ENCODE results near the gene DHCR7. TPM values are rescaled to one million over a fixed set of nuclear protein-coding genes. Genes with fewer than 3 reads are reported as not detected.

The DHCR7 gene
- total RNA-seq, 2 experiments from 2014 or later: 72.8 to 73.7 TPM

DNA sequence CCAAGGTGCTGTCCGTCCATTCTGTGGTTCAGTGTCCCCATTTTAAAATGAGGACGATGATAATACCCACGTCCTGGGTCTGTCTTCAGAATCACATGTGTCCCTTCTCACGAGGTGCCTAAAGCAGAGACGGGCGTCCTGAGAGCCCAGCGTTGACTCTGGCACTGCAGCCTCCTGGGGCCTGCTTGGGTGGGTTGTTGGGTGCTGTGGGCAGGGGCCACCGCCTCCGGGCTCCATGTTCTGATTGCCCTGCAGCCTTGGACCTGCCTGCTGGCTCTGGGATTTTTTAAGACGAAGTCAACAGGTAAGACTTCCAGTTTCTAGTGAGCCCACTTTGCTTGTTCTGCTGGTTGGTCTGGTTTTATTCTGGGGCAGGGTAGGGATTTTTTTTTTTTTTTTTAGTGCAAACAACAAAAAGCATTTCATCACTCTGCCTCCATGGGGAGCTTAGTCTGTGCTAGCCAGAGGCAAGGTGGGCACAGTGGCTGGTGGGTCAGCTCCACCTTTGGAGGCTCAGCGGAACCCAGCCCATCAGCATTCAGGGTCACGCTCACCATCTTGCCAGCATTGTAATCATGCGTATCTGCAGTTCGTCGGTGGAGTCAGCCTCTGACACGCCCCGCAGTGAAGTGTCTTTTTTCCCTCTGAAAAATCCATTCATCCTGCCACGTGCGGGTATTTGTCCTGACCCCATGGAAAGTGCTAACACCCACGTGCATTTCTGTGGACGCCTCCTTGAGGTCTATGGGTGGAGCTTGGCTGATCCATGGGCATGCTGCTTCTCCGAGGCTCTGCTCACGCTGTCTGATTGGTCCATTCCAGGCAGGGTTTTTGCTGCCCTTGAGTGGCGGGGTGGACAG lies 33.1 kb upstream of the DHCR7 start:
- CTCF ChIA-PET: no interaction called here

DNA sequence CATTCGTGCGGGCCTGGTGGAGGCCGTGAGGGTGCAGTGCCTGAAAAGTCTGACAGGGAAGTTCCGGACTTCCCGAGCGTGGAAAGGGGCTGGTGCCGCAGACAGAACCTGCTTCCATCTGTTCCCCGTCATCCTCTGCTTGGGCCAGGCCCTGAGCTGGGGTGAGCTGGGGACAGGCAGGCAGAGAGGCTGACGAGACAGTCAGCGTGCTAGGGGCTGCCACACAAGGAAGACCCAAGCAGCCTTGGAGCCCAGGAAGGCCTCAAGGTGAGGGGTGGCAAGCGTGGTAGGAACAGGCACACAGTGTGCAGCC lies 30.3 kb upstream of the DHCR7 start:
- CTCF ChIA-PET: no interaction called here

More for the DNA sequence above, 33.1 kb upstream of the DHCR7 start:
- POLR2A ChIA-PET: no interaction called here

DNA sequence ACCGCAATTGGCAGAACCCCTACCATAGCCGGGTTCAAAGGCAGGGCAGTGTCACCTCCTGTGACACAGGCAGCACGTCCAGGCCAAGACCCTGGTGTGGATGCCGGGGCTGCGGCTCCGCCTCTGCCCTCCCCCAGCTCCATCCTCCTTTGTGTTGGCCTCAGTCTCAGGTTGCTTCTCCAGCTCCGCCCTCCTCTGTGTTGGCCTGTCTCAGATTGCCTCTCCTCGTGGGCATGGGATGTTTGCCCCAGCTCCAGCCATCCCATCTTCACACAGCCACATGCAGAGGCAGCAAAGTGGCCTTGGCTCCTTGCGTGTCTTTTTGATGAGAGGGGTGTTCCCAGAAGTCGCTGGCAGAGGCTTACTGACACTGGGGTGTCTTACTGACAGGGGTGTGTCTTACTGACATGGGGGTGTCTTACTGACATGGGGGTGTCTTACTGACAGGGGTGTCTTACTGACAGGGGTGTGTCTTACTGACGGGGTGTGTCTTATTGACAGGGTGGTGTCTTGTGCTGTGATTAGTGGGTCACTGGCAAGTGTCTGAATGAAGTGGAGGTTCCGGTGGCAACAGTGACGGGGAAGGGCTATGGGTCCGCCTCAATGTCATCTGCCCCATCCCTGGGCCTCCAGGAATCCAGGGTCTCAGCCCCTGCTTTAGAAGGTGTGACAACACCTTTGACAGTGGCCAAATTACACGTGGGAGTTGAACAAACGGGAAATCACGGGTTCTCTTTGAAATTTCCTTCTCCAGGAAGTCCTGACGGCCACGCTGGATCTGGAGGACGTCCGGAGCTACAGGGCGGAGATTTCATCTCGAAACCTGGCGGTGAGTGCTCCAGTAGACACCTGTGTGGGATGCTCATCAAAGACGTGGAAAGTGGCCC lies 29.7 kb upstream of the DHCR7 start:
- POLR2A ChIA-PET: no interaction called here
- CTCF ChIA-PET: no interaction called here

More for the DNA sequence above, 30.3 kb upstream of the DHCR7 start:
- POLR2A ChIA-PET: no interaction called here

DNA sequence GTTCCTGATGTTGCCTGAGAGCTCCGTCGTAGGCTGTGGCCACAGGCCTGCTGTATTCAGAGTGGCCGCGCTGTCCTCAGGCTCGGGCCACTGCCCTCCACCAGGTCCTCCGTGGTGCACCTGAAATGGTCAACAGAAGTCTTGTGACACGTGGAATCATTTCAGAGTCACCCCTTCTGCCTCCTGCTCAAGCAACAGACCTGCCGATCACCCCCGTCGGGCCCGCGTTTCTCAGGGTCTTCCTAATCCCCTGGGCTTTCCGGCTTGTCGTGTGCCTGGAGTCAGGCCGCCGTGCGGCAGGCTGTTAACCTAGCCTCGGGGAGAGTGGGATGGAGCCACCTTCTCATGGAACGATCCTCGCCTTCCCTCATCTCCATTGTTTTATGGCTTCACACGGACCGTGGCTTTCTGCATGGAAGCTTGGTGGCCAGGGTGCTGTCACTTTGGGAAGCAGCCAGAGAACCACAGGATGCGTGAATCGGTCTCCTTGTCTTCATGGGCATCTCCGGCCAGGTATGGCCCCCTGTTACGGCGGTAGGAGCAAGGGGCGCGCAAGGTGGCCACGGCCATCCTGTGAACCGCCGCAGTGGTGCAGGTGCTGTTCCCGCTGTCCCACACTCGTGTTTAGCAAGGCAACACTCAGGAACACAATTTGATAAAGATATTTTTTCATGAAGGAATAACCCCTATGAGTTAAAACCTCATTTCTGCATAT lies 28.9 kb upstream of the DHCR7 start:
- ChIA-PET CTCF (no interaction called here), POLR2A (no interaction called here)

DNA sequence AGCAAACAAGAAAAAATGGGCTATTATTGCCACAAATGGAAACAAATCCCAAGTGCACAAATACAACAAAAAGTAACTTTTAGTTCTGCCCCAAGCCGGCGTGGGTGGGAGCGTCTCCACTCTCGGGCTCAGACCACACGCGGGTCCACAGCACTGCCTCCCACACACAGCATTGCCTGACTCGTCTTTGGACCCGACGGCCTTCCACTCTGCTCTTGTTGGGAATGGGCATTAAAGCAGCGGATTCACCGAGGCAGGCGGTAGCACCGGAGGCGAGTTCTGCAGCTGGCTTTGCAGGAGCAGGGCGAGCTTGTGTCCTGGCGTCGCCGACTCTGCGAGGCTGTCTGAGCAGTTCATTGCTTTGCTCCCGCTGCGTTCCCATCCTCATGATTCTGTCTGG lies 27.8 kb upstream of the DHCR7 start:
- ChIA-PET POLR2A (no interaction called here), CTCF (no interaction called here)

DNA sequence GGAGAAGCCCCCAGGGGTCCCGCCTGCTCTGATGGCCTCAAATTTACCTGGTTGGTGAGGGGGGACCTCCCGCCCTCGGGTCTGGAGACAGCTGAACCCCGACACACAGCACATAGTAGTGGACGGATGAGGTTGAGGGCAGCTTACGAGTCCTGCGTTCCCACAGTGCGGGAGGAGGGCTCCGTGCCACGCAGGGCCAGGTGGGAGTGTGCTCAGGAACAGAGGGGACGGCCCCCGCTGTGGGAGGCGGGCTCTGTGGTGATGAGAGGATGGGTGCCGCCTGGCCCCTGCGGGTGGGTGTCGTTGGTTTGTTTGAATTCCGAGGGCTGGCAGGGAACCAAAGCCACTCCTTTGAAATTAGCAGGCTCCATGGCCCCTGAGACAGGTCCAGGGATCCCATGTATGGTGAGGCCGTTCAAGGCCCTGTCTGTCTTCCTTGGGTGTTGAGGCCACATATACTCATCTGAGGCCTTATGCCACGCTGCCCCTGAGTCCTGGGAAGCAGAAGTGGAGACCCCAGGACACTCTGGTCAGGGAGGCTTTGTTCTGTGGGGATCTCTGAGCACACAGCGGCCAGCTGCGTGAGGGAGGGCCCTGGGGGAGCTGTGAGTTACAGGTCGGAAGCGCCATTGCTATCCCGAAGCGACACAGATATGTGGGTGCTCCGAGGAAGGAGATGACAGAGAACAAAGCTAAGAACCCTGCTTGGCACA lies 26.7 kb upstream of the DHCR7 start:
- POLR2A ChIA-PET: no interaction called here

DNA sequence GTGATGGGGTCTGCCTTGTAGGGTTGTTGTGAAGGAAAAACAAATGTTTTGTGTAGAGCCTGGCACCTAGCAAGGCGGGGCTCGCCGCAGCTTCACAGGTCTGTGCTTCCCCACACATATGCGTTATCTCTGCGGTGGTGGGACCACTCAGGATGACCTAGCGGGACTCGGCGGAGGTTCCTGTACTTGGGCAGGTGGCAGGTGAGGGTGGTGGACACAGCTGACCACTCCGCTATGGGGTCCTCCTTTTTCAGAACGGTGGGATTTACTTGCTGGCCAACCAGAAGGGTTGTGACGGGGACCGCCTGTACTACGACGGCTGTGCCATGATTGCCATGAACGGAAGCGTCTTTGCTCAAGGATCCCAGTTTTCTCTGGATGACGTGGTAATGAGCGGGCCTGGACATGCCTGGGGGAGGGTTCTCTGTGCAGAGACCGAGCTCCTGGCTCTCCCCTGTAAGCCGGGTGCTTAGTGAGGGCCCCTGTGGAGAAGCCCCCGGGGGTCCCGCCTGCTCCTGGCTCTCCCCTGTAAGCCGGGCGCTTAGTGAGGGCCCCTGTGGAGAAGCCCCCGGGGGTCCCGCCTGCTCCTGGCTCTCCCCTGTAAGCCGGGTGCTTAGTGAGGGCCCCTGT lies 26.1 kb upstream of the DHCR7 start:
- ChIA-PET POLR2A (no interaction called here), CTCF (no interaction called here)

More for the DNA sequence above, 26.7 kb upstream of the DHCR7 start:
- CTCF ChIA-PET: no interaction called here

DNA sequence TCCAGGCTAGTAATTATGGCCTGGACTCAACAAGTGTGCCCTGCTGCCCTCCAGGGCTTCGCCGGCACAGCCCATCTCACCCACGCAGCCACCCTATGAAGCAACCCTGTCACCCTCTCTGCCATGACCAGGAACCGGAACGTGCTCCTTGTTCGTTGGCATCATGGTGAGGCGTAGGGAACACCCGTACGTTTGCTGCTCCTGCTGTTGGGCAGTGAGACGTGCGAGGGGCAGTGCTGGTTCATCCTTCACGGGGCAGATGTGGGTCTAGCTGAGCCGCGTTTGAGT lies 25.5 kb upstream of the DHCR7 start:
- ChIA-PET CTCF (no interaction called here), POLR2A (no interaction called here)

DNA sequence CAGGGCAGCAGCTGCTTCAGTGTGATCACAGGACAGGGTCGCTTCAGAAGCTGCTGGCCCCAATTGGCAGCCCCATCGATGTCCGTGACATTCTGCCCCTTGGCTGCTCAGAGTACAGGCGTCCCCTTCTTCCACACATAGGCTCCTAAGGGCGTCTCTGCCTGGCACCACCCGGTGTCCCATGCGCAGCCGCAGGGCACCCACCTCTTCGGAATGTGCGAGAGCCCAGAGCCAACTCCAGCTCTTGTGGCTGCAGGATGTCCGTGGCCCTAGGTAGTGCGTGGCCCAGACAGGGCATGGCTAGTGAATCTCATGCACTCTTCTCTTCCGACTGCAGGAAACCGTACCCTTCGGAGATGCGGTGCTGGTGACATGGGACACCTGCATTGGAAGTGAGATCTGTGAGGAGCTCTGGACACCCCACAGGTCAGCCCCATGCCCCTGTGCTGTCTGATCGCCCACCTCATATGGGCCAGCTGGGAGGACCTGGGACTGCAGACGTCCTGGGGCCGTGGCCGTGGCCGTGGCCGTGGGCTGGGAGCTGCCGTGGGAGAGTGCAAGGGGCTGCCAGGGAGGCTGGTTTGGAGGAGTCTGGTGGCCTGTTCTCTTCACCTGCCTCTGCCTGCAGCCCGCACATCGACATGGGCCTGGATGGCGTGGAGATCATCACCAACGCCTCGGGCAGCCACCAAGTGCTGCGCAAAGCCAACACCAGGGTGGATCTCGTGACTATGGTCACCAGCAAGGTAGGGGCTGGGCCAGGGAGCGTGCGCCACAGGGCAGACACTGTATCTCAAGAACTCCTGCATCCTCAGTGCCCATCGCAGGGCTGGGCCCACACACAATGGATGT lies 25.0 kb upstream of the DHCR7 start:
- CTCF ChIA-PET: no interaction called here
- POLR2A ChIA-PET: no interaction called here

DNA sequence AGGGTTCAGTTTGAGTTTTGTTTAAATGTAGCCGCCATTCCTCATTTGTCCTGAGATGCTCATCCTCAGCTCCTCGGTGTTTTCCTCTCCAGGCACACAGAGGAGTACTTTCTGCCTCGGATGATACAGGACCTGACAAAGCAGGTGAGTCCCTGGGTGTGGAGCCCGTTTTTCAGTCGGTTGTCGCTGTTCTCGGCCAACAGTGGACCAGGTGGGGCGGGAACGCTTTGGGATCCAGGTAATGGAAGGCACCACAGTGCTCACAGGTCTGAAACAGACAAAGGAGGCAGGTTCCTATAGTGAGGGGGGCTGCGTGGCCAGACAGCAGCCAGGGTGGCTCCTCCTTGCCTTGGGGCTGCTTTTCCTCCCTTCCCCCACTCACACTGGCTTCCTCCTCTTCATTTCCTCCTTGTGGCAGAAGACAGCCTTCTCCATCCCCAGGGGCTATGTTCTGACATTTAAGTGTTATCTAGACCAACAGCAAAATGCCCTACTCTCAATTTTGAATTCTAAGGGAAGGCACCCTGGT lies 24.2 kb upstream of the DHCR7 start:
- CTCF ChIA-PET: no interaction called here

DNA sequence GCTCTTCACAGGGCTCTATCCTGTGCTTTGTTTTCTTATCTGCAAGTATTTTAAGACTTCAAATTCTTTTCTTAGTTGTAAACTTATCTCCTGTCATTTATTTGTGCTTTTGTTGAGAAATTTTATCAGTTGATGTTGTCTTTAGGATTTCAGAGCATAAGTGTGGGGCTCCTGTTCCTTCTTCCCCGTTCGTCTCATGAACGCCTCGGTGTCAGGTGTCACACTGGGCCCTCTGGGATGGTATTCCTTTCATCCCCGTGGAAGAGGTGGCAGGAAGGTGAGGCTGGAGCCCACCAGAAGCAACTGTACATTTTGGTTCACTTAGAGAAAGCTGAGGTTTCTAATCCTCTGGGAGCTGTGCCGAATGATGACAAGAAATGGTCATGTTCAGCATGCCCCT lies 22.8 kb upstream of the DHCR7 start:
- CTCF ChIA-PET: no interaction called here
- POLR2A ChIA-PET: no interaction called here

More for the DNA sequence above, 24.2 kb upstream of the DHCR7 start:
- POLR2A ChIA-PET: interaction anchor here (0.8 kb wide), 1 partner anchor 1113 kb away, joined by 3 read pairs; no protein-coding TSS in a partner anchor

DNA sequence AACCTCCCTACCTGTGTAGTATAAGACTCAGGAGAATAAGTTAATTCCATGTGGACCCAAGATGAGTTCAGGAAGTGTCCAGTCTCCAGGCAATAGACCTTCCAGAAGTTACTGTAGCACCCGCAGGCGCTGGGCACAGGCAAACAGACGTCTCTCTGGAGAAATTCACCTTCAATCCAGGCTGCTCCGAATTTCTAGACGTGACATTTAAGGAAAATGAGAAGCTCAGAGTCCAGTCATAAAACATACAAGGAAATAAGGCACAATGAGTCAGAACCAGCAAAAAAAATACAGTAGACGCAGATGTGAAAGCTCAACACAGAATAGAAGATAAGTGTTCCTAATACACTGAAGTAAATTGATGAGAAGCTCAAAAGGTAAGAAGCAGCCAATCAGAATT lies 19.0 kb upstream of the DHCR7 start:
- ChIA-PET POLR2A (no interaction called here), CTCF (no interaction called here)

DNA sequence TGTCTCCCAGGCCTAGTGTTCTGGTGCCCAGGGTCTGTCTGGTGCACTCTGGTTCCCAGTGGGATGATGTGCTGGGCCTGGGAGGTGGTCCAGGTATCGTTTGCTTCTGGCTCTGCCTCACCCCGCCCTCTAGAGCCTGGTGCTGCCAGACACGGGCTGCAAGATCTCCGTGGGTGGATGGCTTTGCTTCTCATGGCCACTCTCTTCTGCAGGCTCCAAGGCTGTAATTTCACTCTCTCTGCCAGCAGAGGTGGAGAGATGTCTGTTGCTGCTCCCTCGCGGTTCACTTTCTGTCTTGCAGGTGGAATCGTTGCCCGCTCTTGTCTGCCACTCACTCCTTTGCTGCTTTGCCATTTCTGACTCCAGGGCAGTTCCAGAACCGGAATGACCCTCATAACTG lies 18.2 kb upstream of the DHCR7 start:
- POLR2A ChIA-PET: no interaction called here
- CTCF ChIA-PET: no interaction called here

DNA sequence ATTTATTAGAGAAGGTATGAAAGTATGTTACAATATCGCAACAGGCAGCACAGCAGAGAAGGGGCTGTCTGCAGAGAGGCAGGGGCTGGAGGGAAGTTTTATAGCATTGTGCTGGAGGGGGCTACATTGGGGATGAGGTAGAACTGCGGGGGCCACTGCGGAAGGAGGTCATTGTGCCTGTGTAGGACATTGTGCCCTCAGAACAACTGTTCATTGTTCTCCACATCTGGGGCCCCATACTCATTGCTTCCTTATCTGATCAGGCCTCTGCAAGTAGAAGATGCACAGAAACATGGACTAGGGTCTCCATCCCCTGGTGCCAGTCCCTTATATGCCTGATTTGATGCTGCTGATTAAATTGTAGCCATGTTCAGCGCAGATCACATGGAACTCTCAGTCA lies 16.9 kb upstream of the DHCR7 start:
- ChIA-PET CTCF (no interaction called here), POLR2A (no interaction called here)

DNA sequence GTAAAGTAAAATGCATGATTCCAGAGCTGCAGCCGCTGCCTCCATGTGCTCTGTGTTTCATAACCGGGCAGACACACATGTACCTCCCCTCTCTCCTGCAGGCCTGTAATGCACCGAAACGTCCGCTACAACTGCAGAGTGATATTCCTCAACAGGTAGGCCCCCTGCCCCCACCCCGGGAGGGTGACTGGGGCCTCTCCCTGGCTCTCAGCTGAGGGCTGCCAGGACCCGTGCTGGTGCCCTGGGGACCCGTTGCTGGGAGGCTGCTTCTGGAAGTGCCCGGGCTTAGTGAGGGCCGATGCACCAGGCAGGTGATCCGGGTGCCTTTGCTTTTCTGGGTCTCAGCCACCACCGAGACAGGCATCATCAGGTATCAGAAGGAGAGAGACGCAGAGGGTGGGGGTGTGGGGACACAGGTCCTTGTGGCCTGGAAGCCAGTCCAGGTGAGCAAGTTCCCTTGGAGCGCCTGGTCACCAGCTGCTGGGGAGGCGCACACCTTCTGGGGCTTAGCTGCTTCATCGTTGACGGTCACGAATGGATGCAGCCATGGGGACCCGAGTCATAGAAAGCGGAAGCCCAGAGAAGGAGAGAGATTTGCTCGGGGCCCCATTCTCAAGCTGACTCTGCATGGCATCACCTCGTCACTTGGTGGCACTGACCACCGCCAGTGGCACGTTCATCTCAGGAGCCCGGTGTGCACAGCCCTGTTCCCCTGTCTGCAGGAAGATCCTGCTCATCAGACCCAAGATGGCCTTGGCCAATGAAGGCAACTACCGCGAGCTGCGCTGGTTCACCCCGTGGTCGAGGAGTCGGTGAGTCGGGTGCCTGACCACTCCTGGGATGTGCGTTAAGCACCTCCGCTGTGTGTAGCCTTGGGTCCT lies 15.4 kb upstream of the DHCR7 start:
- CTCF ChIA-PET: no interaction called here
- POLR2A ChIA-PET: no interaction called here

DNA sequence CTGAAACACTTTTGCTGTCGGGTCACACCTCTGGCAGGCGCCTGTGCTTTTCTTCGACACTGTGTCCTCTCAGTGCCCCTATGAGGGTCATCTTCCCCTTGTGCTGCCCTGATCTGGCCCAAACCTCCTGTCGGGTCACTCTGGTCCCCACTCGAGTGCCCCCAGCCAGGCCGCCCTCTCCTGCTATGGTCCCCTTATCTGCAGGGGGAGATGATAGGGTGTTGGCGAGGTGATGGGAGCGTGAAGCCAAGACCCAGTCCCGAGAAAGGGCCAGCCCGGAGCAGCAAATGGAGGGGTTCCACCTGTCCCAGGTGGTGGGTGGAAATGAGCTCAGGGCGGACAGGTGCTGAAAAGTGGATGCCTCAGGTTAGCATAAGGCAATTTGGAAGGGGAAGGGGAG lies 14.5 kb upstream of the DHCR7 start:
- ChIA-PET CTCF (no interaction called here), POLR2A (no interaction called here)

DNA sequence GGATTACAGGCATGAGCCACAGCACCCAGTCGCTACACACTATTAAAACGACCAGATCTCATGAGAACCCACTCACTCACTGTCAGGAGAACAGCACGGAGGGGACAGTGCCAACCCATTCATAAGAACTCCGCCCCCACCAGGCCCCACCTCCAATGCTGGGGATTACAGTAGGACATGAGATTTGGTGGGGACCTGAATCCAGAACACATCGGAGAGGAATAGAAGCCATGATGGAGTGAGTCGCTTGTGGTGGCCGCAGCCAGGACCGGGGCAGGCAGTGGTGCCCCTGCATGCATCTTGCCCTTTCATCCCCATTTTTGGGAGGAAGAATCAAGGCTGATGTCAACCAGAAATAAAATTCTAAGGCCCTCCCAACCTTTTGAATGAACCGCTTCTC lies 13.5 kb upstream of the DHCR7 start:
- POLR2A ChIA-PET: no interaction called here

DNA sequence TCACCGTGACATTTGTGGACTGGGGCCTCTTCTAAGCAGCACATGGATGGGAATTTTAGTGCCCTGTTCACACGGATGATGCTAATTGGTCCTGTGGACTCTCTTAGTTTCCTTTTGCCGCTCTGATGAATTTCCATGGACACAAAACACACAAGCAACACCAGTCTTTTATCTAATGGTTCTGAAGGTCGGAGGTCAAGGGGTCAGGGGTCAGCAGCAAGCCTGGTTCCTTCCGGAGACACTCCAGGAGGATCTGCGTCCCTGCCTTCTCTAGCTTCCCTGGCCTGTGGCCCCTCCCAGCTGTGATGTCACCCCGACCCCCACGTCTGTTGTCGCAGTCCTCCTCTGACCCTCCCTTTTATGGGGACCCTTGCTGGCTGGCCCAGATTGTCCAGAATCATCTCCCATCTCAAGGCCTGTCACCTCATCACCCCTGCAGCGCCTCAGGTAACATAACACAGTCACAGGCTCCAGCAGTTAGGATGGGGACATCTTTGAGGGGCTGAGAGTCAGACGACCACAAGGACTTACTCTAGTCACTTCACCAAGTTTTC lies 11.7 kb upstream of the DHCR7 start:
- ChIA-PET CTCF (no interaction called here), POLR2A (no interaction called here)

More for the DNA sequence above, 13.5 kb upstream of the DHCR7 start:
- CTCF ChIA-PET: no interaction called here
